Measurements from ENCODE around the gene EFCAB6.

DNA sequence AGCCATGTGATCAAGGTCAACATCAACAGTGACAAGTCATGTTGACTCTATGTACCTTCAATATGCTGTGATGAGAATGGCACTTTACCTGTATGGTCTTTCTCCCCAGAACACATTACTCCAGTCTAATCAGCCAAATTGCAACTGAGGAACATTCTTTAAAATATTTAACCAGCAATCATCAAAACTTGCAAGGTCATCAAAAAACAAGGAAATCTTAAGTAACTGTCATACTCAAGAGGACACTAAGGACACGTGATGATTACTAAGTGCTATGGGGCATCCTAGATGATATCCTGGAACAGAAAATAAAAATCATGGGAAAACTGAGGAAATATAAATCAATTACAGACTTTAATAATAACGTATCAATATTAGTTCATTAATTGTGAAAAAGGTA lies 118.9 kb downstream of the EFCAB6 start:
- TF ChIP-seq CTCF (conservative IDR thresholded peaks at IDR 0.05; ENCODE audit: low read length) = no peak
- TF ChIP-seq EZH2phosphoT487 (IDR thresholded peaks at IDR 0.05; ENCODE audit: borderline replicate concordance, low read depth, low read length) = no peak
